GM23338 (cell line): ENCODE data around the gene DGCR8. TPM values are rescaled to one million over a fixed set of nuclear protein-coding genes. Genes with fewer than 3 reads are reported as not detected.

Source experiments
- ATAC-seq: fragments of 200-7000 bp; cut with Tn5 transposase; 3 replicates; pipeline ENCODE4 v1.9.1; 2020
- DNase-seq: peaks from one replicate; pipeline ENCODE4 v3.0.0-alpha.2; 2015; ENCODE audit warnings: low spot score
- H2AFZ ChIP-seq: fragments of 200-600 bp; sonication (generic); 2 replicates; pipeline ENCODE4 v1.8.0; 2016; ENCODE audit warnings: antibody characterized with exemption, mild to moderate bottlenecking, moderate library complexity
- H3F3A ChIP-seq: fragments of 200-600 bp; sonication (generic); replicated peaks from 2 replicates; pipeline ENCODE4 v1.8.0; 2017; ENCODE audit warnings: antibody characterized with exemption, mixed run types, low read depth
- H3K27ac ChIP-seq: fragments of 200-600 bp; sonication (generic); 2 replicates; pipeline ENCODE4 v1.6.1; 2016; ENCODE audit warnings: low read depth
- H3K27me3 ChIP-seq: fragments of 200-600 bp; sonication (generic); 2 replicates; pipeline ENCODE4 v1.8.0; 2016; ENCODE audit warnings: mild to moderate bottlenecking, mixed run types, moderate library complexity; ENCODE audit not compliant: insufficient read depth
- H3K36me3 ChIP-seq: fragments of 200-600 bp; sonication (generic); 2 replicates; pipeline ENCODE4 v1.8.0; 2016; ENCODE audit warnings: mild to moderate bottlenecking; ENCODE audit not compliant: insufficient read depth
- H3K4me1 ChIP-seq: fragments of 200-600 bp; sonication (generic); 2 replicates; pipeline ENCODE4 v1.8.0; 2016; ENCODE audit warnings: mild to moderate bottlenecking, moderate library complexity; ENCODE audit not compliant: insufficient read depth
- H3K4me2 ChIP-seq: fragments of 200-600 bp; sonication (generic); 2 replicates; pipeline ENCODE4 v1.7.1; 2017; ENCODE audit warnings: mixed run types
- H3K4me3 ChIP-seq: fragments of 200-600 bp; sonication (generic); 2 replicates; pipeline ENCODE4 v1.6.1; 2016; ENCODE audit warnings: mixed run types
- H3K79me2 ChIP-seq: fragments of 200-600 bp; sonication (generic); replicated peaks from 2 replicates; pipeline ENCODE4 v1.8.0; 2017; ENCODE audit warnings: mild to moderate bottlenecking; ENCODE audit not compliant: insufficient read depth
- H3K9me2 ChIP-seq: fragments of 200-600 bp; sonication (generic); 2 replicates; pipeline ENCODE4 v1.8.0; 2017; ENCODE audit not compliant: insufficient read depth
- H4K20me1 ChIP-seq: fragments of 200-600 bp; sonication (generic); replicated peaks from 2 replicates; pipeline ENCODE4 v1.8.0; 2017; ENCODE audit warnings: mild to moderate bottlenecking; ENCODE audit not compliant: insufficient read depth
- H3K27ac Mint-ChIP-seq: 2 replicates; pipeline ENCODE4 v1.8.0; 2020; ENCODE audit warnings: inconsistent platforms, mild to moderate bottlenecking, moderate library complexity, mixed read lengths
- H3K27me3 Mint-ChIP-seq: 3 replicates; pipeline ENCODE4 v1.8.0; 2022; ENCODE audit warnings: low read depth, mild to moderate bottlenecking, moderate library complexity, mixed read lengths, inconsistent platforms; ENCODE audit not compliant: insufficient read depth, poor library complexity
- H3K36me3 Mint-ChIP-seq: 3 replicates; pipeline ENCODE4 v1.8.0; 2021; ENCODE audit warnings: low read depth, mild to moderate bottlenecking, inconsistent platforms, moderate library complexity, mixed read lengths
- H3K4me1 Mint-ChIP-seq: 3 replicates; pipeline ENCODE4 v1.8.0; 2020; ENCODE audit warnings: mild to moderate bottlenecking, inconsistent platforms, mixed read lengths
- H3K4me3 Mint-ChIP-seq: 3 replicates; pipeline ENCODE4 v1.8.0; 2021; ENCODE audit warnings: moderate library complexity, mild to moderate bottlenecking, inconsistent platforms, mixed read lengths
- H3K9me3 Mint-ChIP-seq: 3 replicates; pipeline ENCODE4 v1.8.0; 2020; ENCODE audit warnings: moderate library complexity, mild to moderate bottlenecking, inconsistent platforms, mixed read lengths
- NANOG ChIP-seq: IDR thresholded peaks from 2 replicates; pipeline ENCODE4 v1.6.1; 2016; ENCODE audit warnings: antibody characterized with exemption, borderline replicate concordance
- ZNF331 ChIP-seq: fragments of 250-450 bp; sonication (Bioruptor Pico); IDR thresholded peaks from 2 replicates; pipeline ENCODE4 v1.5.0; 2020; ENCODE audit warnings: low read depth, mild to moderate bottlenecking, moderate library complexity
- polyA plus RNA-seq: library from polyadenylated mRNA; unstranded; fragments of >200 nt; fragmentation: Nextera tagmentation; extraction: Ambion mirVana; gene quantifications from 2 replicates; pipeline ENCODE4 v1.2.1, GENCODE V29; 2016
- total RNA-seq: library from RNA; depleted of rRNA; stranded (reverse); fragments of >200 nt; shearing (Covaris generic); gene quantifications from 2 replicates; pipeline ENCODE4 v1.2.3, GENCODE V29; 2014
- TF ChIP-seq, protein P1 (sequence below): fragments of 250-450 bp; sonication (Bioruptor Pico); IDR thresholded peaks from 2 replicates; pipeline ENCODE4 v1.5.0; 2020; ENCODE audit warnings: mild to moderate bottlenecking, moderate library complexity
- TF ChIP-seq, protein P2 (sequence below), 2 experiments: fragments of 200-600 bp in 1 of 2; sonication (generic) in 1 of 2; conservative IDR thresholded peaks; 2 replicates each; pipeline versions ENCODE4 v1.5.1 to v1.6.1; 2016 to 2017; ENCODE audit warnings: antibody characterized with exemption in 2 of 2, low read depth in 2 of 2, mild to moderate bottlenecking in 2 of 2, moderate library complexity in 1 of 2

Gene DGCR8
- total and polyA plus RNA-seq, 2 experiments from 2014 or later, result 12.2 to 48.9 TPM

DNA sequence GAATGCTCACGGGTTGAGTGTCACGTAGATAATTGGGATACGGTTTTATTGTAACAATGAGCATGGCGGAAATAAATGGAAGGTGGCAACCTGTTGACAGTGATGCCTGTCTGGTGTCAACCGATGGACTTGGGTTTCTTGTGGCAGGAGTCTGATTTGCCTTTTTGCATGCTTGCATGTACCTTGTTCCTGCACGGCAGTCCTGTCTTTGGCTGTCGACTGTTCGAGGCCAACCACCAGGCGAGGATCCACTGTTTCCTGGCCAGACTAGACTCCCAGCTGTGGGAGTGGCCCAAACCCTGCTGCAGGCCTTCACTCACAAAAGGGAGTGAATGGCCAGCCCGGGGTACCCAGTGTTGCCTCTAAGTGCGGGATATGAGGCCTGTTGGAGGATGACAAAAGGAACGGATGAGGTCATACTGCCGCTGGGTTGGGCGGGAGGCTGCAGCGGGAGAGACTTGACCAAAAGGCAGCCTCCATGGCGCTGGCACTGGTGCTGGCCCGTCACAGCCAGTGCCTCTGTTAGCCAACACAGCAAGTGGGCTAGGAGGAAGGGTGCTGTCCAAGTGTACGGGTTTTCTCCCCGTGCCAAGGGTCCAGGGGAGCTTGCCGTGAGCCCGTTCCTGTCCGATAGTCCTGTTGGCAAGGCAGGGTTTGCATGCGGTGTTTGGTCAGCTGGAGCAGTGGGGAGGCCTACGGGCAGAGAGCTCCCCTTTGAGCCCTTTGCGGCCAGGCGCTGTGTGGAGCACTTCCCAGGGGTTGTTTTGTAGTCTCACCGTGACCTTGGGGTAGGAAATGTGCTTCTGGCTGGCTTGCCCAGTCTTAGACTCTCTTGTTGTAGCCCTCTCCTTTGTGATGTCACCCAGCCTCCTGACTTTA is 974 bp downstream of the DGCR8 start:
- Mint-ChIP-seq H3K4me1 (peaks cover 40% of the 10 kb centered on the region), H3K27me3 (peaks cover 29% of the 10 kb centered on the region), H3K36me3 (peaks cover 29% of the 10 kb centered on the region), H3K27ac (peak overlapping the region; percentile 95), H3K4me3 (peak overlapping the region; percentile 95), H3K9me3 (no peaks in the 10 kb centered on the region; the same call in 2 of the 3 replicates)
- DNase-seq (peak; percentile 69), ATAC-seq (peak; percentile 15)
- Histone ChIP-seq H3K27me3 (no peaks in the 10 kb centered on the region), H3K4me3 (peak overlapping the region; percentile 97), H2AFZ (no peak overlapping the region), H3F3A (peaks cover 28% of the 10 kb centered on the region), H3K27ac (peak overlapping the region; percentile 92), H3K9me2 (no peaks in the 10 kb centered on the region), H3K4me2 (peak overlapping the region; percentile 98), H3K4me1 (peaks cover 12% of the 10 kb centered on the region; the same call in 1 of the 2 replicates), H3K79me2 (peaks cover 57% of the 10 kb centered on the region), H4K20me1 (peaks cover 40% of the 10 kb centered on the region), H3K36me3 (no peaks in the 10 kb centered on the region)
- TF ChIP-seq ZNF331 (CRISPR knock-in tag) (no peak), NANOG (no peak)
- TF ChIP-seq, protein P1, sequence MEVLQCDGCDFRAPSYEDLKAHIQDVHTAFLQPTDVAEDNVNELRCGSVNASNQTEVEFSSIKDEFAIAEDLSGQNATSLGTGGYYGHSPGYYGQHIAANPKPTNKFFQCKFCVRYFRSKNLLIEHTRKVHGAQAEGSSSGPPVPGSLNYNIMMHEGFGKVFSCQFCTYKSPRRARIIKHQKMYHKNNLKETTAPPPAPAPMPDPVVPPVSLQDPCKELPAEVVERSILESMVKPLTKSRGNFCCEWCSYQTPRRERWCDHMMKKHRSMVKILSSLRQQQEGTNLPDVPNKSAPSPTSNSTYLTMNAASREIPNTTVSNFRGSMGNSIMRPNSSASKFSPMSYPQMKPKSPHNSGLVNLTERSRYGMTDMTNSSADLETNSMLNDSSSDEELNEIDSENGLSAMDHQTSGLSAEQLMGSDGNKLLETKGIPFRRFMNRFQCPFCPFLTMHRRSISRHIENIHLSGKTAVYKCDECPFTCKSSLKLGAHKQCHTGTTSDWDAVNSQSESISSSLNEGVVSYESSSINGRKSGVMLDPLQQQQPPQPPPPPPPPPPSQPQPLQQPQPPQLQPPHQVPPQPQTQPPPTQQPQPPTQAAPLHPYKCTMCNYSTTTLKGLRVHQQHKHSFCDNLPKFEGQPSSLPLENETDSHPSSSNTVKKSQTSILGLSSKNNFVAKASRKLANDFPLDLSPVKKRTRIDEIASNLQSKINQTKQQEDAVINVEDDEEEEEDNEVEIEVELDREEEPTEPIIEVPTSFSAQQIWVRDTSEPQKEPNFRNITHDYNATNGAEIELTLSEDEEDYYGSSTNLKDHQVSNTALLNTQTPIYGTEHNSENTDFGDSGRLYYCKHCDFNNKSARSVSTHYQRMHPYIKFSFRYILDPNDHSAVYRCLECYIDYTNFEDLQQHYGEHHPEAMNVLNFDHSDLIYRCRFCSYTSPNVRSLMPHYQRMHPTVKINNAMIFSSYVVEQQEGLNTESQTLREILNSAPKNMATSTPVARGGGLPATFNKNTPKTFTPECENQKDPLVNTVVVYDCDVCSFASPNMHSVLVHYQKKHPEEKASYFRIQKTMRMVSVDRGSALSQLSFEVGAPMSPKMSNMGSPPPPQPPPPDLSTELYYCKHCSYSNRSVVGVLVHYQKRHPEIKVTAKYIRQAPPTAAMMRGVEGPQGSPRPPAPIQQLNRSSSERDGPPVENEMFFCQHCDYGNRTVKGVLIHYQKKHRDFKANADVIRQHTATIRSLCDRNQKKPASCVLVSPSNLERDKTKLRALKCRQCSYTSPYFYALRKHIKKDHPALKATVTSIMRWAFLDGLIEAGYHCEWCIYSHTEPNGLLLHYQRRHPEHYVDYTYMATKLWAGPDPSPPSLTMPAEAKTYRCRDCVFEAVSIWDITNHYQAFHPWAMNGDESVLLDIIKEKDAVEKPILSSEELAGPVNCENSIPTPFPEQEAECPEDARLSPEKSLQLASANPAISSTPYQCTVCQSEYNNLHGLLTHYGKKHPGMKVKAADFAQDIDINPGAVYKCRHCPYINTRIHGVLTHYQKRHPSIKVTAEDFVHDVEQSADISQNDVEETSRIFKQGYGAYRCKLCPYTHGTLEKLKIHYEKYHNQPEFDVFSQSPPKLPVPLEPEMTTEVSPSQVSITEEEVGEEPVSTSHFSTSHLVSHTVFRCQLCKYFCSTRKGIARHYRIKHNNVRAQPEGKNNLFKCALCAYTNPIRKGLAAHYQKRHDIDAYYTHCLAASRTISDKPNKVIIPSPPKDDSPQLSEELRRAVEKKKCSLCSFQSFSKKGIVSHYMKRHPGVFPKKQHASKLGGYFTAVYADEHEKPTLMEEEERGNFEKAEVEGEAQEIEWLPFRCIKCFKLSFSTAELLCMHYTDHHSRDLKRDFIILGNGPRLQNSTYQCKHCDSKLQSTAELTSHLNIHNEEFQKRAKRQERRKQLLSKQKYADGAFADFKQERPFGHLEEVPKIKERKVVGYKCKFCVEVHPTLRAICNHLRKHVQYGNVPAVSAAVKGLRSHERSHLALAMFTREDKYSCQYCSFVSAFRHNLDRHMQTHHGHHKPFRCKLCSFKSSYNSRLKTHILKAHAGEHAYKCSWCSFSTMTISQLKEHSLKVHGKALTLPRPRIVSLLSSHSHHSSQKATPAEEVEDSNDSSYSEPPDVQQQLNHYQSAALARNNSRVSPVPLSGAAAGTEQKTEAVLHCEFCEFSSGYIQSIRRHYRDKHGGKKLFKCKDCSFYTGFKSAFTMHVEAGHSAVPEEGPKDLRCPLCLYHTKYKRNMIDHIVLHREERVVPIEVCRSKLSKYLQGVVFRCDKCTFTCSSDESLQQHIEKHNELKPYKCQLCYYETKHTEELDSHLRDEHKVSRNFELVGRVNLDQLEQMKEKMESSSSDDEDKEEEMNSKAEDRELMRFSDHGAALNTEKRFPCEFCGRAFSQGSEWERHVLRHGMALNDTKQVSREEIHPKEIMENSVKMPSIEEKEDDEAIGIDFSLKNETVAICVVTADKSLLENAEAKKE (CRISPR knock-in tag), result no peak
- TF ChIP-seq, protein P2, sequence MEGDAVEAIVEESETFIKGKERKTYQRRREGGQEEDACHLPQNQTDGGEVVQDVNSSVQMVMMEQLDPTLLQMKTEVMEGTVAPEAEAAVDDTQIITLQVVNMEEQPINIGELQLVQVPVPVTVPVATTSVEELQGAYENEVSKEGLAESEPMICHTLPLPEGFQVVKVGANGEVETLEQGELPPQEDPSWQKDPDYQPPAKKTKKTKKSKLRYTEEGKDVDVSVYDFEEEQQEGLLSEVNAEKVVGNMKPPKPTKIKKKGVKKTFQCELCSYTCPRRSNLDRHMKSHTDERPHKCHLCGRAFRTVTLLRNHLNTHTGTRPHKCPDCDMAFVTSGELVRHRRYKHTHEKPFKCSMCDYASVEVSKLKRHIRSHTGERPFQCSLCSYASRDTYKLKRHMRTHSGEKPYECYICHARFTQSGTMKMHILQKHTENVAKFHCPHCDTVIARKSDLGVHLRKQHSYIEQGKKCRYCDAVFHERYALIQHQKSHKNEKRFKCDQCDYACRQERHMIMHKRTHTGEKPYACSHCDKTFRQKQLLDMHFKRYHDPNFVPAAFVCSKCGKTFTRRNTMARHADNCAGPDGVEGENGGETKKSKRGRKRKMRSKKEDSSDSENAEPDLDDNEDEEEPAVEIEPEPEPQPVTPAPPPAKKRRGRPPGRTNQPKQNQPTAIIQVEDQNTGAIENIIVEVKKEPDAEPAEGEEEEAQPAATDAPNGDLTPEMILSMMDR (conservative IDR thresholded peaks at IDR 0.05; ENCODE audit: low read depth in 2 of 2), result no peak
